Activated CD8-positive, alpha-beta memory T cell treated with anti-CD3 and anti-CD28 coated beads, Interleukin-2, amount 50 U/mL, for 24 hours (primary cell): ENCODE measurements around the gene GATAD2A.
"Not testable (repeated sequence)": the region's sequence is repeated elsewhere in the genome, so short reads cannot be mapped to it uniquely, and the experiment has no call there.

Experiments used
- DNase-seq: peaks from one replicate; pipeline ENCODE4 v3.0.0-alpha.2; 2020; ENCODE audit errors: extremely low read depth

GATAD2A gene

DNA sequence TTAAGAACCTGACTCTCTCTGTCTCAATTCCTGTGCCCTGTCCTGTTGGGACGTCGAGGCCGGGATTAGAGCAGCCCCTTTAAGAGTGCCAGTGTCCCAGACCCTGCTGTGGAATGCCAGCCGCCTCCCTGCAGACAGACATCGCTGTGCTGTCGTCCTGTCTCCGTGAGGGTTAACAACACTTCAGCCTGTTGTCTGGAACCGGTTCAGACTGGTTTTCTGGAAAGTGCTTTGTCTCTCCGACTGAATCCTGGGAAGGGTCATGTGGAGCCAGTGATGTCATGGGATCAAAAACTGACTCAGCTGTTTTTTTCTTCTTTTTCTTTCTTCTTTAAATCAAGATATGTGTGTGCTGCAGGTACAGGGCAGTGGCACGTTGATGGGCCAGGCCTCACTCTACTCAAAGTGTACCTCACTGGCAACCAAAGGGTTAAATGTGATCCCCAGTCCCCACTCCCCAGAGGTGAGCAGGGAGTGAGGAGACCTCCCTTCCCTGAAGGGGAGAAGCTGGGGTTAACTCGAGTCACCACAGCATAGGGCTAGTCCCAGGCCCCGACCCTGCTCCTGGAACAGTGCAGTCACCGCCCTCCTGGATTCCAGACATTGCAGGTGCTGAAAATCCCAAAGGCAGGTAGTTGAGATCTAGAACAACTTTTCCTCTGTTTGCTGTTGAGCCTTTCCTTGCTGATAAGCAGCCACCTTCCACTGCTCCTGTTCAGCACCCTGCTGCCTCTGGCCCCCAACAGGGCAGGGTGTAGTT lies 59.0 kb downstream of the GATAD2A start:
- no peak for DNase-seq

DNA sequence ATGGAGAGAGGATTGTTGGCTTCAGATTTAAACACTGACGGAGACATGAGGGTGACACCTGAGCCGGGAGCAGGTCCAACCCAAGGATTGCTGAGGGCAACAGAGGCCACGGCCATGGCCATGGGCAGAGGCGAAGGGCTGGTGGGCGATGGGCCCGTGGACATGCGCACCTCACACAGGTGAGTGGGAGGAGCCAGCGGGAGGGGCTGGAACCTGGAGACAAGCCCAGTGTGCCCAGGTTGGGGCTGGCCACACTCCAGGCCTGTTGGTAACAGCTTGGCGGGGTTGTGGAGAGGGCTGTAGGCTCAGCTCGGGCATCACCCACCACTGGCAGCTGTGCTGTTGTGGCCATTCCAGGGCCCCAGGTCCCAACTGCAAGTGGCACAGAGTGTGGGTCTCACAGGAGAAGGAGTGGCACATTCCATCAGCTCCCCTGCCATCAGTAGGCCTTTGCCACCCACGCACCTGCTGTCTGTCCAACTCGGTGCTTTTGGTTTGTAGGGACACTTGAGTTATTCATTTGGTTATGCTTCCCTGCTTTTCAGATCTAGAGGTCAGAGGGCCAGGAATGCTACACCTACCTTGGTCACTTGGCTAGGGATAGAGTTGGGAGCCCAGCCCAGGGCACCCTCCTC lies 60.1 kb downstream of the GATAD2A start:
- no peak for DNase-seq

DNA sequence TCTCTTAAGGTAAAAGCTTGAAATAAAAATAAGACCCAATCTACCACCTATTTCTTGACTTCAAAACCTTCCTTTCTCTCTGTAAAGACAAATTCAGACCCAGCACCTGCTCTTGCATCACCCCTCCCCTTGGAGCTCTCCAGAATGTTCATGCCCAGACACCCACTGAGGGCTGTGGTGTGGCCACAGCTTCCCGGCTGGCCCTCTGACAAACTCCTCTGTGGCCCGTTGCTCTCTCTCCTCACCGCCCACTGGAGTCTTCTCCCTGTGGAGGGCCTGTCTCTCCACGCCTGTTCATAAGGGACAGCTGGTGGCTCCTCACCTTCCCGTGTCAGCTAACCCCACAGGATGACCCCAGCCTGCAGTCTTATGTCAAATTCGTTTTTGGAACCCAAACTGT lies 60.7 kb downstream of the GATAD2A start:
- no peak for DNase-seq

DNA sequence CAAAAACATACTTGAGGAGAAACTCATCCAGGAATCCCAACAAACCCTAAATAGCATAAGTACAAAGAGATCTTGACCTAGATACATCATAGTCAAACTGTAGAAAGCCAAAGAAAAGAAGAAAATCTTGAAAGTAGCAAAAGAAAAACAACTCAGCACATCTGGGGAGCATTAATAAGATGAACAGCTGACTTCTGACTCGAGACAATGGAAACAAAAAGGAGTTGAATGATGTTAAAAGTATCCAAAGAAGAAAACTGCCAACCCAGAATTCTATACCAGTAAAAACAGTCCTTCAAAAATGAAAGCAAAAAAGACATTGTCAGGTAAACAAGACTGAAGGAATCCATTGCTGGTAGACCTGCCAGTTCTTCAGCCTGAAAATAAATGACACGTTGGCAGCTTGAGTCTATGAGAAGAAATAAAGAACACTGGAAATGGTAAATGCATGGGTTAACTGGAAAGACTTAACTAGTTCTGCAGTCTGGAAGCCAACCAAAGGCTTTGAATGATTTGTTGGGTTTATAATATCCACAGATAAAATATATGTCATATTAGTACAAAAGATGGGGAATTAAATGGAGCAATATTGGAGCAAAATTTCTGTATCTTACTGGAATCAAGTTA lies 63.1 kb downstream of the GATAD2A start:
- no peak for DNase-seq

DNA sequence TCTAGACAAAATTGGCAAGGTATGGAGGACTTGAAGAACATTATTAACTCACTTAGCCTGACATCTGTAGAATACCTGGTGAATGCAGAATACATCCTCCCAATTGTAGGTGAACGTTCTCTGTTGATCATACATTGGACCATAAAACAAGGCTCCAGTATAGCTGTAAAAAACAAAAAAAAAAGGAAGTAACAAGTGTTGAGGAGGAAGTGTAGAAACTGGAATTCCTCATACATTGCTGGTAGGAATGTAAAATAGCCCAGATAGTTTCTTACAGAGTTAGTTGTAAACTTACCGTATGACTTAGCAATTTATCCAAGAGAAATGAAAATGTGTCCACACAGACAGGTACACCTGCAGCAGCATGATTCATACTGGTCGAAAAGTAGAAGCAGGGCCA lies 65.1 kb downstream of the GATAD2A start:
- DNase-seq: no peak

DNA sequence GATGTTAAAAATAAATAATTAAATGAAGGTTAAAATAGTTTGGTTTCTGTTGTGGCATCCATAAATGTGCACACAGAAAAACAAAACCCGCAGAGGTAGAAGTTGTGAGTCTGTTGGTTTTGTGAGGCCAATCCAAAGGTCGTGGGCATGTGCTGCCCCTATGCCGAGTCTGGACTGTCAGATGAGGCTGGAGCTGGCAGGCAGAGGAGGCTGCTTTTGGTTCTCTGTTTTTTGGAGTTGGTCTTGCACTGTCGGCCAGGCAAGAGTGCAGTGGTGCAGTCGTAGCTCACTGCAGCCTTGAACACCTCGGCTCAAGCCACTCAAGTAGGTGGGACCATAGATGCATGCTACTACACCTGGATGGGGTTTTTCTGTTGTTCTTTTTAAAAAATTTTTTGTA lies 66.2 kb downstream of the GATAD2A start:
- no peak for DNase-seq

DNA sequence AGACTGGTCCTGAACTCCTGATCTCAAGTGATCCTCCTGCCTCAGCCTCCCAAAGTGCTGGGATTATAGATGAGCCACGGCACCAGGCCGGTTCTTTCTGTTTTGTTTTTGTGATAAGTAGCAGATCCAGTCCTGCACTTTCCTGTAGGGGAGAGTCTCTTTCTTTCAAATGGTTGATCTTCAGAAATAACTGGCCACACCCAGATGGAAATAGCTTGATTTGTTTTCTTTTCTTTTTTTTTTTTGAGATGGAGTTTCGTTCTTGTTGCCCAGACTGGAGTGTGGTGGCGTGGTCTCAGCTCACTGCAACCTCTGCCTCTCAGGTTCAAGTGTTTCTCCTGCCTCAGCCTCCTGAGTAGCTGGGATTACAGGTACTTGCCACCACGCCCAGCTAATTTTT lies 66.6 kb downstream of the GATAD2A start:
- not testable (repeated sequence) for DNase-seq

DNA sequence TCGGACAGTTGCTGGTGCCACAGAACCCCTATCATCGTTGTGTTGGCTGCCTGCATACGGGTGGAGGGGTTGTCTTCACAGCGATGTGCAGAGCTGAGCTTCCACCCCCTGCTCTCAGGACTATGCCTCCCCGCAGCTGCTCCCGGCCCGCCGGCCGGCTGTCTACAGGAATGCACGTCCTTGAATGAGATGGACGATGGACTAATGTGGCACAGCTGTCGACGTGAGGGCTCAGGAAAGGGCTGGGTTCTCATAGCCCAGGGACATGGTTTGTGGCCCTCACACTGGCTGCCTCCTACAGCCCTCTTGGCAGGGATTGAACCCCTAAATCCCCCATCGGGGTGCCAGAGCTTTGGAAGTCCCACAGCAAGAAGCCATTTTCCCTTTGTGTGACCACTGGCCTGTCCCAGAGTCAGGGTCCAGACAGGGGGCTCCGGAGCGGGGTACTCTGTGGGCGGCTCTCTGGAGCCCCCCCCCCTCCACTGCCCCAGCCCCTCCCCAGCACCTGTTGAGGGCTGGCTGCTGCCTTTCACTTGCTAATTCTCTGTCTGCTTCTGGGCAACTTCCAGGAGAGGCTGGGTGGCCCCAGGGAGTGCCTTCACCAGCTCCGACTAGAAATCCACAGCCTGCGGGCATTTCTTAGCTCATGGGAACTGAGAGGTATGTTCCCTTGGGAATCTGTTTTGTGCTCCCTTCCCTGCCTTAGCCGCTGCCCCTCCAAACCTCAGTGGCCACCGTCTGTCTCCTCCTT lies 69.7 kb downstream of the GATAD2A start:
- no peak for DNase-seq

DNA sequence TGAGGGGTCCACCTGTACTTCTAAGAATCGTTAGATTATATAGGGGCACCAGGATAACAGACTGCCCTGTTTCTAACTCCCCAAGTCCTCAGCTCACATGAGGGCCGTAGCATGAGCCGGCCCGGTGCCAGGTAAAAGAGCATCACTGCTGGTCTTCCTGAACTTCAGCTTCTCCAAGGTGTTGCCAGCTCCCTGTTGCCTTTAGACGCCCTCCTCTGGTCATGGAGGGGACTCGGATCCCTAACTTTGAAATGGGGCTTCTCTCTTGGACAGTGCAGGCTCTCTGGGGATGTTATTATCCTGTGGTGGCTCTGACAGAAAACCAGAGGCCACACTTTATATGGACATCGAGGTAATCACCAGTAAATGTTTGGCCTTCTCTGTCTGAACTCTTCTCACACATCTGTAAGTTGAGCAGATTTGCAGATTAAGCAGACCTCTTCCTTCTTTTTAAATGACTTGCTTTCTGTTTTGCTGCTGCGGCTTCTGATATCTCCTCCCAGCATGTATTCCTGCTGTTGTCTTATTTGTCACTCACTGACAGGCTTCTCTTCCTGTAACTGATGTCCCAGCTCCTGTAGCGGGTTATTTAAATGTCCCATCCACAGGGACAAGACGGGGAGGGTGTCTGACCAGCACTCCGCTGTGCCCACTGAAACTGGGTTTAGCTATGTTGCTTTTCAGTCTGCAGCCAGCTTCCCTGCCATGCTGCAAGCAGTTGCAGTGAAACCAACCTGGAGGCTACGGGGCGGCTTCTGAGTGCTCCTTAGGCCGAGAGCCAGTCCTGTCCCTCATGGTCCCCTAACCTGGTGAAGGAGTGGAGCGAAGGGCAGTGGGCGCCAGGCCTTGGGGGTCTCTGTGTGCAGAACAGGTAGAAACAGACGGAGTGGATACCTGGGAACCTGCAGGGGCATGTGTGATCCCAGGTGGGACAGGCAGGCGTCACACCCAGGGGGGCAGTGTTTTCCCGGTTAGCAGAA lies 70.7 kb downstream of the GATAD2A start:
- DNase-seq: no peak

DNA sequence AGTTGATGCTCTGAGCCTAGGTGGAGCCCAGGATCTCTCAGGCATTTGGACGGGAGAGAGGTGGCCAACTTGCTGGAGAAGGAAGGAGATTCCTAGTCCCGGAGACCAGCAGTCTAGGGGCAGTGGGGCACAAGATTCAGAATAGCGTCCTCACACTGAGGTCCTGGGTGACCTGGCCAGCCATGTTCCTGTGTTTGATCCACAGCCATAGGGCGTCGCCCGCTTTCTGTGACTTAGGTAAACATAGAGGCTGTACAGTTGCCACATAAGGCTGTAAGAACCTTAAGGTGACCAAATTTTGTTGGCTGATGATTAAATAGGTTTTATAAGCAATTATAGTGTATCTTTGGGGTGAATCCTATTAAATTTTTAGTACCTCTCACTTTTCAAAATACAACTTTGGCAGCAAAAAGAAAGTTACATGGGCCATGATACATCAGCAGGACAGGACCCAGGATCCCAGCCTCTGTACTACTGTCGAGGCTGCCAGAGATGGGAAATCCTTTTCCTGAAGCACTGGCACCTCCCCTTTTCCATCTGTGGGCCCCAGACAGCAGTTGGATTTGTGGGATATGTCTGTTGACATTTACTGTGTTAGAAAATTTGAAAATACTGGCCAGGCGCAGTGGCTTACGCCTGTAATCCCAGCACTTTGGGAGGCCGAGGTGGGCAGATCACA lies 72.4 kb downstream of the GATAD2A start:
- no peak for DNase-seq

DNA sequence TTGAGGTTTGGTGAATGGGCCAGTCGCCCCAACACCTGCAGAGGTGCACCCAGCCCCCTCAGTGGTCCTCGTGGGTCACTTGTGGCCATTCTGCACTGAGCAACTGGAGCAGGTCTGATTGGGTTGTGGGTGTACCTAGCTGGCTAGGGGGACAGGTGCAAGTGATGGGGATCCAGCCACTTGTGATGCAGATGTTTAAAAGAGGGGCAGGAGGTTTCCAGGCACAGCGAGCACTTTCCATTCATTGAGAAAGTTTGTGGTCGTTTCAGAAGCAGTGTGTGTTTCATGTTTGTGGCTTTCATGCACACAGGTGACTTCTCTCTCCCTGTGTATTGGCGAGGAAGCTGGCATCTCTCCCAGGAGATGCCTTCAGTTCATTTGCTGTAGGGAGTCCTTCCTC lies 75.2 kb downstream of the GATAD2A start:
- DNase-seq: no peak

DNA sequence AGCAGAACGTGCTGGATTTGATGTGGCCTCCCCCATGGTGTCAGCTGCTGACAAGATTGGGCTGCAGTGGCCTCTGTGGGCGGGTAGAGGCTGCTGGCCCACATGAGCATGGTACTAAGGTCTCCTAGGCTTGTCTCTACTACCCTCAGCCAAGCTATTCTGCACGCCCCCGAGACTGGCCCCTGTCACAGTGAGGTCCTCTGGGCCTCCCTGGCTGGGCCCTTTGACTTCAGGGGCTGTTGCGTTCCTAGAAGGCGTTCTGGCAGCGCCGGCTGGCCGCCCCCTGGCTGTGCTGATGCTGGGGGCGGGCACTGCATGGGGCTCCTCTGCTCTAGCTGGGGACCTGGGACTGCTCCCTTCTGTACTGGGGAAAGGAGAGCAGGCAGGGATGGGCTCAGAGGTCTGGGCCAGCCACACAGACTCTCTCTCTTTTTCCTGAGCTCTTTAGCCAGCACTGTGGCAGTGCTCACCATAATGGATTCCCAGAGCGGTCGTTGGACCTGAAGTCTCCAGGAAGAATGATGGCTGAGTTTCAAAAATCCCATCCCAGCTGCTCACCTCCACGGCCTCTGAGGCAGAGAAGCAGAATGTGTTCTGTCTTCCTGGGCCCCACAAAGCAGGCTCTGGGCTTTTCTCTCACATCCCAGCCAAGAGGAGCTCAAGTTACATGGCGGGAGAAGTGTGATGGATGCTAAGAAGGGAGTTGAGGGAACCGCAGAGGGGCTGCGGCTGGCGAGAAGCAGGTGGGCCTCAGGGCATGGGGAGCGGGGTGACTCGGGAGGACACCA lies 77.5 kb downstream of the GATAD2A start:
- DNase-seq: no peak

DNA sequence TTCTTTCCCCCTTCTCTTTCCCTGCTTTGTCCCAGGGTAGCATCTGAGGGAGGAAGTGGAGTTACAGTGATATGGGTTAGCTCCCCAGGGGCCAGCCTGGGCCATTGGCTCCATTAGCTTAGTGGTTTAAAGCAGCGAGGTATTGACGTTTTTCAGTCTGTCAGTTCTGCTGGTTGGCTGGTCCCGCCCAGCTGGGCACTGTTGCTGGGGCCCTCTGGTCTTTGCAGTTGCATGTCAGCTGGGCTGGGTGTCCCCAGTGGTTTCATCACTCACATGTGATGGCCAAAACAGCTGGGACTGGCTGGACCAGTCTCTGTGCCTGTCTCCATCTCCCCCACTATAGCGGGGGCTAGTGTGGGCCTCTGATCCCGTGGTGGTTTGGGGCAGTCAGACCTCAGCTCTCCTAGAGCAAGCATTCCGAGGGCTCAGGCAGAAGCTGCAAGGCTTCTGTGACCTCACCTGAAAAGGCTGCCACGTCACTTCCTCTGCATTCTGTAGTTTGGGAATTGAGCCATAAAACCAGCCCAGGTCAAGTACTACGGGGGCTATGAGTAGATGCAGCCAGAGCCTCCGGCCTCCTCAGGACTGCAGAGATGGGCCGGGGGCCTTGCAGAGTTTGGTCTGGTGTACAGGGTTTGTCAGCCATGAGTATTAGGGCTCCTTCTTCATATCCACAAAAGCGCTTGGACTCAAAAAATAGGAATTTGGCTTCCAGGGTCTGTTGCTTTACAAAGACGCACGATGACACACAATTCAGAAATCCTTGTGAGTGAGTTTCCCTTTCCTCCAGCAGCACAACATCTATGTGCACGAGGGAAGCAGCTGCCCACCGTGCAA lies 79.9 kb downstream of the GATAD2A start:
- DNase-seq: no peak

DNA sequence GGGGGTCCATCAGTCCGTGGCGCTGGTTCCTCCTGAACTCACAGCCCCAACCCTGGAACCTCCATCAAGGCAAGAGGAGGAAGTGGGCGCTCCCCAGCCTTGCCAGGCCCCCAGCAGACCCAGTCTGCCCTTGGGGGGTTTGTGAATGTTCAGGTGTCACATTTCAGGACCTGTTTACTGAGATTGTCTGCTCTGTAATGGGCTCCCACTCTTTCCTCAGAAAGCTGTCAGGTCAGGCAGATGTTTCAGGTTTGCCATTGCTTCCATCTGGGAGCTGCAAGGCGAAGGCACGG lies 80.5 kb downstream of the GATAD2A start:
- no peak for DNase-seq

DNA sequence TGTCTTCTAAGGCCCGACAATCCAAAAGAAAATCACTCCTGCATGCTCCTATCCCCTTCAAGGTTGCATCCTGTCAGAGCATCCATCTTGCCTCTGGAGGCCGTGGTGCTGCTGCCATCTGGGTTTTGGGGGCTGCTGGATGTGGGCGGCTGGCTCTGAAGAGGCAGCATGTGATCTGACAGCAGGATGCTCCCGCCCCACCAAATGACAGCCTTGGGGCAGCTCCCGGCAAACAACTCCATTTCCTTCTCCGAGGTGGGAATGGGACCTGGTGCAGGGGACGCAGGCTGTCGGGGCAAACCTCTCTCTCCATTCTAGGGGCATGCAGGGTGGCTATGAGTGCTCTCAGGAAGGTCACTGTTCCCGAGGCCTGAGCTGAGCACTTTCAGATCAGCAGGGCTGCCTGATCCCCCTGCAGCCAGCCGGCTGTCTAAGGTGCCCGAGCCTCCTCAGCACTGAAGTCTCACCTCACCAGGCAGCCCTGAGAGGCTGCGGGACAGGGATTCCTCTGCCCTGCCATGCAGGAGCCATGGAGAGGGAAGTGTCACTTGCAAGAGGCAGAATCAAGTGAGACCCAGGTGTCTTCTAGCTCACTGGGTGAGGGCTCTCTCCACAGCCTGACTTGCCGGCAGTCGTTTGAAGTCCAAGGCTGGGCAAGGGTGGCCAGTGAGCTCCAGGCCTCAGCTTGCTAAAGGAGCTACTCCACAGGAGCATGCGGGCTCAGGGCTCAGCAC lies 81.0 kb downstream of the GATAD2A start:
- DNase-seq: no peak

DNA sequence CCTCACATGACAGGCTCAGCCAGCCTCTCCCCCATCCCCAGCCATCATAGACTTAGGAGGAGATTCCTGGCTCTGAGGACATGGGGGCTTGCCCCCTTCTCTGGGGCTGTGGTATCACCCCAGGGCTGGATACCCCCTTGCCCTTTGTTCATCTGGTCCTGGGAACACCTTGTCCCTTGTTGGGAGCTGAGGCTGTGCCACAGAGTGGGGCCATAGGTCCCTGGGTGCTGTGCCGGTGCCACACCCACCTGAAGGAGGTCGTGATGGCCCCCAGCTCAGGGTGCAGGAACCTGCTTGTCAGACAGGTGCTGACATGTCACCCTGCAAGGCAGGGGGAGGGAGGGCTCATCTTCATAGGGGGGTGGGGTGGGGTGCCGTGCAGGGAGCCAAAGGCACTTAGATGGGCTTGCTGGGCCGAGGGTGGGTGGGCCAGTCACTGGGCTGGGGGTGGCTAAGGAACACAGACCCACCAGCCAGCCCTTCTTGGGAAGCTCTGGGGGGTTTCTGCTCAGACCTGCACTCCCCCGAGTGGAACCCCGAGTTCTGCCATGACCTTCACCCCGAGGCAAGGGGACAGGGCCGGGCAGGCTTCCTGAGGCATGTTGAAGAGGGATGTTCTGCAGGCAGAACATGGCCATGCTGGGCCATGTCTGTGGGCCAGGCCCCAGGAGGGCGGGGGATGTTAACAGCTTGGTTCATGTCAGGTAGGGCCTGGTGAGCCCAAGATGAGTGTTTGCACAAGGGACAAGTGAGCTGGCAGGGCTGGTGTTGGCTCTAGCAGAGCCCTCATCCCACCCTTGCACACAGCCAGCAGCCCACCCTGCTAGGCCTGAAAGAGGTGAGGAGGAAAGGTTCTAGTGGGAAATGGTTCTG lies 81.8 kb downstream of the GATAD2A start:
- no peak for DNase-seq
